Heart left ventricle (tissue), 16 donors: ENCODE data around the gene EMC8. TPM values are rescaled to one million over a fixed set of nuclear protein-coding genes. Genes with fewer than 3 reads are reported as not detected.

Source experiments
- ATAC-seq, 4 donors: fragments of 200-7000 bp; cut with Tn5 transposase; one replicate each; pipeline ENCODE4 v1.9.1; 2020 to 2022; ENCODE audit warnings: moderate library complexity in 4 of 4, mild to moderate bottlenecking in 3 of 4, moderate number of reproducible peaks in 1 of 4
- DNase-seq, 5 donors: peaks; one replicate each; pipeline ENCODE4 v3.0.0-alpha.2; 2020
- H3K27ac ChIP-seq, 12 donors: fragments of 200-600 bp; sonication (generic) in 4 of 12; one replicate each; pipeline versions ENCODE4 v1.5.0 to v1.8.0; 2016 to 2022; ENCODE audit warnings: mild to moderate bottlenecking in 2 of 12
- H3K27me3 ChIP-seq, 9 donors: fragments of 200-600 bp; sonication (generic) in 2 of 9; one replicate each; pipeline versions ENCODE4 v1.5.1 to v1.8.0; 2016 to 2022; ENCODE audit warnings: mild to moderate bottlenecking in 3 of 9
- H3K36me3 ChIP-seq, 9 donors: fragments of 200-600 bp; sonication (generic) in 2 of 9; one replicate each; pipeline versions ENCODE4 v1.5.0 to v1.8.0; 2018 to 2022; ENCODE audit warnings: mild to moderate bottlenecking in 2 of 9
- H3K4me1 ChIP-seq, 12 donors: fragments of 200-600 bp; sonication (generic) in 4 of 12; one replicate each; pipeline versions ENCODE4 v1.5.0 to v1.8.0; 2016 to 2022; ENCODE audit warnings: mild to moderate bottlenecking in 3 of 12
- H3K4me3 ChIP-seq, 12 donors: fragments of 200-600 bp; sonication (generic) in 4 of 12; one replicate each; pipeline versions ENCODE4 v1.5.0 to v1.8.0; 2017 to 2022; ENCODE audit warnings: mild to moderate bottlenecking in 9 of 12, moderate library complexity in 4 of 12
- H3K9me3 ChIP-seq, 12 donors: fragments of 200-600 bp; sonication (generic) in 4 of 12; one replicate each; pipeline versions ENCODE4 v1.5.0 to v1.8.0; 2016 to 2022; ENCODE audit warnings: mild to moderate bottlenecking in 1 of 12
- CTCF ChIP-seq, 12 donors: fragments of 200-600 bp; sonication (generic) in 4 of 12; IDR thresholded peaks; one replicate each; pipeline versions ENCODE4 v1.5.0 to v1.8.0; 2018 to 2022; ENCODE audit warnings: antibody characterized with exemption in 12 of 12, mild to moderate bottlenecking in 5 of 12
- POLR2A ChIP-seq, 2 donors: fragments of 450-650 bp; IDR thresholded peaks; one replicate each; pipeline ENCODE4 v1.6.1; 2017; ENCODE audit warnings: antibody characterized with exemption in 2 of 2, mild to moderate bottlenecking in 2 of 2, moderate library complexity in 2 of 2
- WGBS, 4 donors: extraction: QIAGEN DNeasy Blood & Tissue Kit in 2 of 4; methylation state at CpG; one replicate each; pipeline versions ENCODE4 v1.1.5 to v1.1.7; 2013 to 2018; 5-methylcytosine and 5-hydroxymethylcytosine counted together
- intact Hi-C, 10 donors: fragments of 100-400 bp; cut with DNase I; formaldehyde crosslinking; loops; one replicate each; pipeline versions ENCODE4 v1.11.1 to v1.14.2; 2022
- polyA plus RNA-seq, 2 donors: library from polyadenylated mRNA; stranded (reverse); fragments of 200-250 nt; gene quantifications; one replicate each; pipeline ENCODE4 v1.2.3, GENCODE V29; 2013
- total RNA-seq, 9 donors: library from RNA; depleted of rRNA in 2 of 9; stranded (reverse); fragments of >200 nt in 2 of 9; fragmentation: NEBNext Ultra II Directional in 3 of 9; extraction: Animal tissue kit (Norgen Biotek cat#: 25700) in 3 of 9; gene quantifications; one replicate each; pipeline versions ENCODE4 v1.1.0 to v1.2.4, GENCODE V29; 2016 to 2023
- donor health status: ischemic (EF 13 %, LVEDD 7.1; RV severe dilation, severe dysfunction).
- donor health status: healthy with polysubstance abuse.
- donor health status: DM: no; HTN: yes; CAD: no.
- donor health status: DM: no; HTN: no; CAD: no.
- donor health status: ischemic (EF 25% LVEDD 6.9; RV normal size, moderate dysfunction).
- donor health status: ischemic (EF 25% LVEDD 5.7; RV mildly dilated, moderate dysfunction).
- donor health status: healthy.
- donor health status: DM: yes; HTN: yes; CAD: no.
- donor health status: ischemic (EF 35%, LVEDD 5.7; RV mildly dilated, moderate dysfunction).
- donor health status: nonischemic (EF 11% LVEDD 7.7; RV severe dilation, severe dysfunction).
- donor health status: DM: yes; HTN: yes; CAD: no.
- donor health status: PGD.
- donor health status: ischemic (EF 29% LVEDD 5.4; RV normal size, mild dysfunction).
- donor health status: nonischemic (EF 23%, LVEDD 6.1; RV moderate dilation, normal function).

Gene EMC8
- total and polyA plus RNA-seq, 11 donors: 9.2 to 39.1 (median 24.4) TPM

- DNase-seq (no peak), ATAC-seq (no peak)
- intact Hi-C loops: no loop called here
- H3K4me1 ChIP-seq: peaks cover 0 to 7% (median 0%) of the 10 kb centered on the region in 12 donors
- H3K9me3 ChIP-seq: peaks cover 0 to 3% (median 0%) of the 10 kb centered on the region in 12 donors
- no peak overlapping the region for H3K27ac ChIP-seq
- no peak overlapping the region for H3K4me3 ChIP-seq
- peaks cover 0 to 33% (median 3%) of the 10 kb centered on the region in 9 donors for H3K27me3 ChIP-seq
- H3K36me3 ChIP-seq: no peaks in the 10 kb centered on the region
- no peak for TF ChIP-seq CTCF (IDR thresholded peaks at IDR 0.05)
- no peak for TF ChIP-seq POLR2A (IDR thresholded peaks at IDR 0.05)
- 80 to 87% (median 81%) methylated on average over 15 of the region's 15 CpGs for WGBS, 4 donors
Measured at GRCh38 chr16:85847036-85847435, 47.7 kb upstream of the EMC8 start.

GRCh38 chr16:85846461-85846860 is 47.1 kb upstream of the EMC8 start:
- no peak for TF ChIP-seq POLR2A (IDR thresholded peaks at IDR 0.05)
- no peak for TF ChIP-seq CTCF (IDR thresholded peaks at IDR 0.05)
- no peak overlapping the region for H3K27ac ChIP-seq
- DNase-seq (no peak), ATAC-seq (no peak)
- intact Hi-C loops: no loop called here
- H3K36me3 ChIP-seq: no peaks in the 10 kb centered on the region
- no peak overlapping the region for H3K4me3 ChIP-seq
- 88 to 90% (median 89%) methylated on average over 9 of the region's 9 CpGs for WGBS, 4 donors
- peaks cover 0 to 3% (median 0%) of the 10 kb centered on the region in 12 donors for H3K9me3 ChIP-seq
- H3K27me3 ChIP-seq: peaks cover 0 to 31% (median 3%) of the 10 kb centered on the region in 9 donors
- H3K4me1 ChIP-seq: peaks cover 0 to 3% (median 0%) of the 10 kb centered on the region in 12 donors

GRCh38 chr16:85845266-85845665 is 45.9 kb upstream of the EMC8 start:
- no peak overlapping the region for H3K4me3 ChIP-seq
- H3K27ac ChIP-seq: no peak overlapping the region
- ATAC-seq: no peak
- H3K9me3 ChIP-seq: peaks cover 0 to 3% (median 0%) of the 10 kb centered on the region in 12 donors
- peaks cover 0 to 28% (median 3%) of the 10 kb centered on the region in 9 donors for H3K27me3 ChIP-seq
- intact Hi-C loops: no loop called here
- no peaks in the 10 kb centered on the region for H3K4me1 ChIP-seq
- 73 to 77% (median 76%) methylated on average over 20 of the region's 20 CpGs for WGBS, 4 donors
- DNase-seq: no peak
- TF ChIP-seq CTCF (IDR thresholded peaks at IDR 0.05): no peak
- TF ChIP-seq POLR2A (IDR thresholded peaks at IDR 0.05): no peak
- H3K36me3 ChIP-seq: no peaks in the 10 kb centered on the region

GRCh38 chr16:85844786-85845185 is 45.4 kb upstream of the EMC8 start:
- DNase-seq (no peak), ATAC-seq (no peak)
- peaks cover 0 to 3% (median 0%) of the 10 kb centered on the region in 12 donors for H3K9me3 ChIP-seq
- peaks cover 0 to 2% (median 0%) of the 10 kb centered on the region in 12 donors for H3K4me1 ChIP-seq
- WGBS, 4 donors: 23 to 31% (median 27%) methylated on average over 15 of the region's 15 CpGs
- H3K36me3 ChIP-seq: no peaks in the 10 kb centered on the region
- no peak overlapping the region for H3K4me3 ChIP-seq
- H3K27ac ChIP-seq: no peak overlapping the region
- peaks cover 0 to 28% (median 3%) of the 10 kb centered on the region in 9 donors for H3K27me3 ChIP-seq
- intact Hi-C loops: no loop called here
- TF ChIP-seq POLR2A (IDR thresholded peaks at IDR 0.05) (no peak), CTCF (IDR thresholded peaks at IDR 0.05) (no peak)
